Measurements from ENCODE around the gene CYS1. TPM values are rescaled to one million over a fixed set of nuclear protein-coding genes. Genes with fewer than 3 reads are reported as not detected.

CYS1 gene
- total and polyA plus RNA-seq, 2 of the 13 experiments (the other 11 are each of a cell fraction or from before 2014, with no cell fraction given), result 0.04 TPM; not detected in 1

DNA sequence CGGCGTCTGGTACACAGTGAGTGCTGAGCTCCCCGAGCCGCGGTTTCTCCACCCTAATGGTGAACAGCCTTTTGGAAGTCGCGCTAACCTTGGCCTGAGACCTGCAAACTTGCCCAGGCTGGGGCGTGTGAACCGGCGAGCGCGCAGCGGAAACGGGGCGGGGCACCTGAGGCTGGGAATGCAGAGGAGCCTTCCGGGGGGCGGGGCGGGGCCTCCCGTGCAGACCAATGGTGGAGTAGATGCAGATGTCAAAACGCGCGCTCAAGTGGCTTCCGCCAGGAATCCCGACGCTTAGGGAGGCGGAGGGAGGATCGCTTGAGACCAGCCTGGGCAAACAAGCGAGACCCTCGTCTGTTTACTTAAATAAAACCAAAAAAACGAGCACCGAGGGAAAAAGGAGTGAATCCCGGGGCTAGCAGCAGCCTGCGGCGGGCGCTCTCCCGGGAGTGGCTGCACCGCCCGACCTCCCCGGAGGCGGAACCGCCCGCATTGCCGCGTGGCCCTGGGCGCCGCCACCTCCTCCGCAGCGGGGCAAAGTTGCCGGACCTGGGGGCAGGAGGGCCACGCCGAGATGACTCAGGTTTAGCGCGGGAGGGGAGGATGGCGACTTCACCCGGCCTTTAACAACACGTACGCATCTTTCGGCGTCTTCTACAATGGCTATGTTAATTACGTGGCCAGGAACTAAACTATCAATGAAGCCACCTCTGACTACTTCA, 40.1 kb upstream of the CYS1 start (continued):
- TF ChIP-seq ZNF18 (CRISPR knock-in tag; IDR thresholded peaks at IDR 0.05; ENCODE audit: insufficient replicate concordance), result peak; percentile 97
- peak; percentile 97 for TF ChIP-seq ZNF431 (CRISPR knock-in tag; IDR thresholded peaks at IDR 0.05; ENCODE audit: borderline replicate concordance, low read depth)
- TF ChIP-seq NR2F6 (IDR thresholded peaks at IDR 0.05), result peak; percentile 56; the same call in 1 of the 2 replicates
- TF ChIP-seq NR2F6 (CRISPR knock-in tag; IDR thresholded peaks at IDR 0.05), result peak; percentile 80
- TF ChIP-seq RBM22 (optimal IDR thresholded peaks at IDR 0.05; ENCODE audit: low read length), result no peak
- TF ChIP-seq FOXK2 (IDR thresholded peaks at IDR 0.05), result no peak; the same call in 1 of the 2 replicates
- no peak for TF ChIP-seq KDM5A (IDR thresholded peaks at IDR 0.05; ENCODE audit: borderline replicate concordance, low read length)
- peak; percentile 78; the same call in 1 of the 2 replicates for TF ChIP-seq ZNF770 (CRISPR knock-in tag; IDR thresholded peaks at IDR 0.05)
- TF ChIP-seq ZNF253 (CRISPR knock-in tag; IDR thresholded peaks at IDR 0.05; ENCODE audit: borderline replicate concordance), result no peak
- TF ChIP-seq ZNF556 (CRISPR knock-in tag; IDR thresholded peaks at IDR 0.05; ENCODE audit: borderline replicate concordance), result peak; percentile 94
- TF ChIP-seq DNMT1 (CRISPR knock-in tag; IDR thresholded peaks at IDR 0.05), result peak; percentile 85; the same call in 1 of the 2 replicates
- peak; percentile 80; the same call in 1 of the 2 replicates for TF ChIP-seq ZNF614 (CRISPR knock-in tag; IDR thresholded peaks at IDR 0.05; ENCODE audit: borderline replicate concordance)
- peak; percentile 87 to 96 for TF ChIP-seq POLR2A (IDR thresholded peaks at IDR 0.05; ENCODE audit: insufficient read depth in 1 of 2, low read depth in 2 of 2, low read length in 2 of 2)
- TF ChIP-seq ARID3A (IDR thresholded peaks at IDR 0.05; ENCODE audit: low read depth, low read length), result no peak
- TF ChIP-seq MLLT10 (CRISPR knock-in tag; IDR thresholded peaks at IDR 0.05), result no peak
- TF ChIP-seq, protein P1, sequence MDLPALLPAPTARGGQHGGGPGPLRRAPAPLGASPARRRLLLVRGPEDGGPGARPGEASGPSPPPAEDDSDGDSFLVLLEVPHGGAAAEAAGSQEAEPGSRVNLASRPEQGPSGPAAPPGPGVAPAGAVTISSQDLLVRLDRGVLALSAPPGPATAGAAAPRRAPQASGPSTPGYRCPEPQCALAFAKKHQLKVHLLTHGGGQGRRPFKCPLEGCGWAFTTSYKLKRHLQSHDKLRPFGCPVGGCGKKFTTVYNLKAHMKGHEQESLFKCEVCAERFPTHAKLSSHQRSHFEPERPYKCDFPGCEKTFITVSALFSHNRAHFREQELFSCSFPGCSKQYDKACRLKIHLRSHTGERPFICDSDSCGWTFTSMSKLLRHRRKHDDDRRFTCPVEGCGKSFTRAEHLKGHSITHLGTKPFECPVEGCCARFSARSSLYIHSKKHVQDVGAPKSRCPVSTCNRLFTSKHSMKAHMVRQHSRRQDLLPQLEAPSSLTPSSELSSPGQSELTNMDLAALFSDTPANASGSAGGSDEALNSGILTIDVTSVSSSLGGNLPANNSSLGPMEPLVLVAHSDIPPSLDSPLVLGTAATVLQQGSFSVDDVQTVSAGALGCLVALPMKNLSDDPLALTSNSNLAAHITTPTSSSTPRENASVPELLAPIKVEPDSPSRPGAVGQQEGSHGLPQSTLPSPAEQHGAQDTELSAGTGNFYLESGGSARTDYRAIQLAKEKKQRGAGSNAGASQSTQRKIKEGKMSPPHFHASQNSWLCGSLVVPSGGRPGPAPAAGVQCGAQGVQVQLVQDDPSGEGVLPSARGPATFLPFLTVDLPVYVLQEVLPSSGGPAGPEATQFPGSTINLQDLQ (CRISPR knock-in tag; IDR thresholded peaks at IDR 0.05), result 0 out of 2 replicates have a peak, but pooled peaks have one; percentile 11
- TF ChIP-seq, protein P2, sequence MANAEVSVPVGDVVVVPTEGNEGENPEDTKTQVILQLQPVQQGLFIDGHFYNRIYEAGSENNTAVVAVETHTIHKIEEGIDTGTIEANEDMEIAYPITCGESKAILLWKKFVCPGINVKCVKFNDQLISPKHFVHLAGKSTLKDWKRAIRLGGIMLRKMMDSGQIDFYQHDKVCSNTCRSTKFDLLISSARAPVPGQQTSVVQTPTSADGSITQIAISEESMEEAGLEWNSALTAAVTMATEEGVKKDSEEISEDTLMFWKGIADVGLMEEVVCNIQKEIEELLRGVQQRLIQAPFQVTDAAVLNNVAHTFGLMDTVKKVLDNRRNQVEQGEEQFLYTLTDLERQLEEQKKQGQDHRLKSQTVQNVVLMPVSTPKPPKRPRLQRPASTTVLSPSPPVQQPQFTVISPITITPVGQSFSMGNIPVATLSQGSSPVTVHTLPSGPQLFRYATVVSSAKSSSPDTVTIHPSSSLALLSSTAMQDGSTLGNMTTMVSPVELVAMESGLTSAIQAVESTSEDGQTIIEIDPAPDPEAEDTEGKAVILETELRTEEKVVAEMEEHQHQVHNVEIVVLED (CRISPR knock-in tag; IDR thresholded peaks at IDR 0.05; ENCODE audit: borderline replicate concordance), result peak; percentile 73
- TF ChIP-seq XBP1 (CRISPR knock-in tag; IDR thresholded peaks at IDR 0.05), result peak; percentile 50
- peak; percentile 88; the same call in 1 of the 2 replicates for TF ChIP-seq SNAPC2 (CRISPR knock-in tag; IDR thresholded peaks at IDR 0.05)
- TF ChIP-seq MAF1 (CRISPR knock-in tag; IDR thresholded peaks at IDR 0.05; ENCODE audit: borderline replicate concordance), result peak; percentile 88; the same call in 1 of the 2 replicates

Measured in HepG2 (cell line).